Pancreas (tissue), 10 donors: ENCODE data around the gene C14orf119. TPM values are rescaled to one million over a fixed set of nuclear protein-coding genes. Genes with fewer than 3 reads are reported as not detected.

Experiments used
- ATAC-seq, 4 donors: fragments of 200-7000 bp; cut with Tn5 transposase; one replicate each; pipeline versions ENCODE4 v1.8.0 to v1.9.1; 2020; ENCODE audit warnings: mild to moderate bottlenecking in 4 of 4, moderate library complexity in 4 of 4
- DNase-seq, 6 donors: peaks; one replicate each; pipeline ENCODE4 v3.0.0-alpha.2; 2020
- FAIRE-seq: peaks from 2 replicates; lab custom pipeline; 2012; peaks lifted over from hg19 to GRCh38; lab: Jason Lieb, UNC
- H3K27ac ChIP-seq, 4 donors: fragments of 200-600 bp; sonication (generic); 1 replicate in 3 of 4; 2 replicates in 1 of 4; pipeline versions ENCODE4 v1.5.0 to v1.8.0; 2020
- H3K27me3 ChIP-seq, 4 donors: fragments of 200-600 bp; one replicate each; pipeline ENCODE4 v1.8.0; 2021
- H3K36me3 ChIP-seq, 3 donors: fragments of 200-600 bp; sonication (generic) in 1 of 3; one replicate each; pipeline versions ENCODE4 v1.5.0 to v1.8.0; 2020 to 2021
- H3K4me1 ChIP-seq, 3 donors: fragments of 200-600 bp; one replicate each; pipeline ENCODE4 v1.8.0; 2021
- H3K4me3 ChIP-seq, 4 donors: fragments of 200-600 bp; sonication (generic) in 2 of 4; one replicate each; pipeline versions ENCODE4 v1.5.0 to v1.8.0; 2020 to 2021
- H3K9me3 ChIP-seq, 4 donors: fragments of 200-600 bp; one replicate each; pipeline ENCODE4 v1.8.0; 2021
- WGBS, 2 donors: extraction: QIAGEN DNeasy Blood & Tissue Kit; methylation state at CpG; one replicate each; pipeline ENCODE4 v1.1.7; 2013; 5-methylcytosine and 5-hydroxymethylcytosine counted together
- intact Hi-C, 3 donors: fragments of 100-400 bp; cut with DNase I; formaldehyde crosslinking; loops; one replicate each; pipeline versions ENCODE4 v1.11.1 to v1.14.2; 2022
- polyA plus RNA-seq, 2 donors: library from polyadenylated mRNA; stranded (reverse); fragments of 200-250 nt; gene quantifications; one replicate each; pipeline ENCODE4 v1.2.3, GENCODE V29; 2013
- total RNA-seq, 6 donors: library from RNA; stranded (reverse); fragmentation: NEBNext Ultra II Directional in 4 of 6; extraction: Animal tissue kit (Norgen Biotek cat#: 25700) in 4 of 6; gene quantifications; one replicate each; pipeline versions ENCODE4 v1.2.1 to v1.2.4, GENCODE V29; 2021 to 2023
- TF ChIP-seq, protein P1 (sequence below), 4 donors: fragments of 200-600 bp; sonication (generic) in 3 of 4; IDR thresholded peaks; one replicate each; pipeline versions ENCODE4 v1.5.0 to v1.8.0; 2021; ENCODE audit warnings: antibody characterized with exemption in 4 of 4
- donor health status: healthy with polysubstance abuse.
- donor health status: DM: no; HTN: no; CAD: no; lungs with moderate emphysema.
- donor health status: DM: no; HTN: no; CAD: no.
- donor health status: control.
- donor health status: control.
- donor health status: Bipolar disorder and iron deficiency.
- donor health status: DM: yes; HTN: yes; CAD: no.
- donor health status: DM: no; HTN: no; CAD: no.
- donor health status: DM: no; HTN: no; CAD: no.
- donor health status: DM: yes; HTN: yes; CAD: no.

The C14orf119 gene
- total and polyA plus RNA-seq, 8 donors, result 7.5 to 22.7 (median 13.6) TPM

GRCh38 chr14:23126548-23127278 is 31.4 kb downstream of the C14orf119 start:
- DNase-seq (no peak), ATAC-seq (no peak), FAIRE-seq (no peak)
- WGBS, 2 donors, result 86 to 94% methylated on average over 8 of the region's 8 CpGs
- TF ChIP-seq, protein P1, sequence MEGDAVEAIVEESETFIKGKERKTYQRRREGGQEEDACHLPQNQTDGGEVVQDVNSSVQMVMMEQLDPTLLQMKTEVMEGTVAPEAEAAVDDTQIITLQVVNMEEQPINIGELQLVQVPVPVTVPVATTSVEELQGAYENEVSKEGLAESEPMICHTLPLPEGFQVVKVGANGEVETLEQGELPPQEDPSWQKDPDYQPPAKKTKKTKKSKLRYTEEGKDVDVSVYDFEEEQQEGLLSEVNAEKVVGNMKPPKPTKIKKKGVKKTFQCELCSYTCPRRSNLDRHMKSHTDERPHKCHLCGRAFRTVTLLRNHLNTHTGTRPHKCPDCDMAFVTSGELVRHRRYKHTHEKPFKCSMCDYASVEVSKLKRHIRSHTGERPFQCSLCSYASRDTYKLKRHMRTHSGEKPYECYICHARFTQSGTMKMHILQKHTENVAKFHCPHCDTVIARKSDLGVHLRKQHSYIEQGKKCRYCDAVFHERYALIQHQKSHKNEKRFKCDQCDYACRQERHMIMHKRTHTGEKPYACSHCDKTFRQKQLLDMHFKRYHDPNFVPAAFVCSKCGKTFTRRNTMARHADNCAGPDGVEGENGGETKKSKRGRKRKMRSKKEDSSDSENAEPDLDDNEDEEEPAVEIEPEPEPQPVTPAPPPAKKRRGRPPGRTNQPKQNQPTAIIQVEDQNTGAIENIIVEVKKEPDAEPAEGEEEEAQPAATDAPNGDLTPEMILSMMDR (IDR thresholded peaks at IDR 0.05), result no peak
- H3K9me3 ChIP-seq, result no peaks in the 10 kb centered on the region
- H3K27me3 ChIP-seq, result no peaks in the 10 kb centered on the region
- no peak overlapping the region for H3K4me3 ChIP-seq
- intact Hi-C loops, result loop anchor here in 1 of 3 donors (10.0 kb wide), 1 partner anchor 58 kb away; the partner anchor contains the start of gene SLC7A8
- peaks cover 0 to 7% (median 0%) of the 10 kb centered on the region in 3 donors for H3K4me1 ChIP-seq
- H3K27ac ChIP-seq, result no peak overlapping the region
- H3K36me3 ChIP-seq, result no peaks in the 10 kb centered on the region

GRCh38 chr14:23127861-23128260 is 32.6 kb downstream of the C14orf119 start:
- no peak overlapping the region for H3K4me3 ChIP-seq
- no peaks in the 10 kb centered on the region for H3K9me3 ChIP-seq
- no peaks in the 10 kb centered on the region for H3K36me3 ChIP-seq
- DNase-seq, result no peak
- 90 to 93% methylated on average over 3 of the region's 3 CpGs for WGBS, 2 donors
- FAIRE-seq, result no peak
- no peak for ATAC-seq
- intact Hi-C loops, result loop anchor here in 1 of 3 donors (10.0 kb wide), 1 partner anchor 57 kb away; the partner anchor contains the start of gene SLC7A8
- TF ChIP-seq, protein P1 (IDR thresholded peaks at IDR 0.05), result no peak
- H3K27me3 ChIP-seq, result no peaks in the 10 kb centered on the region
- H3K4me1 ChIP-seq, result peaks cover 0 to 7% (median 0%) of the 10 kb centered on the region in 3 donors
- H3K27ac ChIP-seq, result no peak overlapping the region

DNA sequence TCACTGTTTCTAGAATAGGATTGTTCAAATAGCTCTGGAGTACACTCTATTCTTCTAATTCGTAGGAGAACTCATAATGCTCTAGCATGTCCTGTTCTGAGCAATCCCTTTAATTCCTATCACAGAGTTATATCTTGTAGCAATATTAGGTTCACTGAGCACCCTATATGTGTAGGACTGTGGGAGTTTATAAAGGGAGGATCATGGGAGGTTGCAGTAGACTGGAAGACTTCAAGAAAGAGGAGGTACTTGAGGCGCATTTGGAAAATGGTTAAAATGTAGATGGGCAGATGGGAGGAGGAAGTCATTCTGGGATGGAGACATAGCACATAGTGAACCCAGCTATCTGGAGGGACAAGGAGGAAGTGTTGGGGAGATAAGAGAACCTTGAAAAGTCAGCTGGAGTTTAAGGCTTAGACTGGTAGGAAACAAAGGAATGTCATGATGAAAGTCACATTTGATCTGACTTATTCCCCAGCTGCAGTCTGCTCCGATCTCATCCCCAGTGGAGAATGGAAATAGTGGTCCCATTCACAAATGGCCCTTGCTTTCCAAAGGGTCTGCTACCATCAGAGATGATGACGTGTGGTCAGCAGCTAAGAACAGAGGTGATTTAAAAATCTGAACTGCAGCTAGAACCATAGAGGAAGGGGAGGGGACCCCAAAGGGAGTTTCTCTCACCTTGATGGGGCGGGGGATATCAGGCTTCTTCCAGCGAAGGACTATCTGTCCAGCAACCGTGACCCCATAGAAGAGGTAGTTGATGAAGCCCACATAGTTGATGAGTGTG is 33.9 kb downstream of the C14orf119 start:
- DNase-seq (no peak), FAIRE-seq (no peak), ATAC-seq (no peak)
- Histone ChIP-seq H3K9me3 (no peaks in the 10 kb centered on the region), H3K27me3 (no peaks in the 10 kb centered on the region), H3K27ac (no peak overlapping the region), H3K36me3 (no peaks in the 10 kb centered on the region), H3K4me3 (no peak overlapping the region), H3K4me1 (no peaks in the 10 kb centered on the region)
- TF ChIP-seq, protein P1 (IDR thresholded peaks at IDR 0.05), result no peak
- intact Hi-C loops, result loop anchor here in 1 of 3 donors (10.0 kb wide), 1 partner anchor 56 kb away; the partner anchor contains the start of gene SLC7A8
- 92% methylated on average over 7 of the region's 7 CpGs for WGBS, 2 donors

DNA sequence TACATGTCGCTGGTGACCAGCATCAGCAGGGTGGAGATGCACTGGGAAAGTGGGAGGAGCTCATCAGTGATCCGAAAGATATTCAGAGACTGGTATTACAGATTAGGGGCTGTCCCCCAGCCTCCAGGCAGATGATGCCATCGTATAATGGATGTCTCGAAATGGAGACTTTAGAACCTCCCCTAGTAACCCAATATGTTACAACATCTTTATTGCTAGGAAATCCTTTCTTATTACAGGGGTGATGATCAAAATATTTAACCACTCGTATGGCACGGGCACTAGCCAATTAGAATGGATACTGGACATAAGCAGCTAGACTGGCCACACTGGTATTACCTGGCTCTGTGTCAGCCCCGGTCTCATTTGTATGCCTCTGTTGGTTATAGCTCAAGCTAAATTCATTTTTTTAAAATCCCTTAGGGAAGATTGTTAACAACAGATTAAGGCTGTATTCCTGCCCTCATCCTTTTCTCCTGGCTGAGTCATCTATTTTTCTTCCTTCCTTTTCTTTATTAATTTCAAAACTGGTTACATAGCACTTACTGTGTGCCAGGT is 34.5 kb downstream of the C14orf119 start:
- Histone ChIP-seq H3K4me3 (no peak overlapping the region), H3K4me1 (no peaks in the 10 kb centered on the region), H3K36me3 (no peaks in the 10 kb centered on the region), H3K27me3 (no peaks in the 10 kb centered on the region), H3K27ac (no peak overlapping the region), H3K9me3 (no peaks in the 10 kb centered on the region)
- ATAC-seq (no peak), FAIRE-seq (no peak), DNase-seq (no peak)
- intact Hi-C loops, result loop anchor here in 1 of 3 donors (10.0 kb wide), 1 partner anchor 55 kb away; the partner anchor contains the start of gene SLC7A8
- TF ChIP-seq, protein P1 (IDR thresholded peaks at IDR 0.05), result no peak
- WGBS, 2 donors, result 92 to 94% methylated on average over 7 of the region's 7 CpGs
